ENCODE results near the gene TREX2. TPM values are rescaled to one million over a fixed set of nuclear protein-coding genes. Genes with fewer than 3 reads are reported as not detected.

Gene TREX2
- total and polyA plus RNA-seq, 10 of the 15 experiments (the other 5 are each of a cell fraction or from before 2014, with no cell fraction given), result 0.09 to 0.97 (median 0.60) TPM; not detected in 3

DNA sequence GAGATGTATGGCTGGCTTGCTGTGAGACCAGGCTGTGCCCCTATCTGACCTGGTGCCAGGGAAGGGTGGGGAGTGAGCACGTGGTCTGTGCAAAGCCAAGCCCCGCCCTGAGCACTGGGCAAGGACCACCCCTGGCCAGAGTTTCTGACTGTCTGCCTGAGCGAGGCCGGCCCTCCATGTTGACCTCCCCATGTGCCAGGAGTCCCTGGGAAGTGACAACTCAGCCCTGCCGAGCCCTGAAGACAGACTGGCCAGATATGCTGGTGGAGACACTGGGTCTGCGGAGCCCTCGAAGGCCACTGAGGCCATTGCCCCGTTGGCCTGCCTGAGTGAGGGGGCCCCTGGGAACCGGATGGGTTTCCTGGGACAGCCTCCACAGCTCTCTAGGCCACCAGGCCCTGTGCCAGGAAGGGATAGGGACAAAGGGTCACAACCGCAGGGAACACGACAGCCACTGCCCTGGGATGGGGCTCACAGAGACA is 41.8 kb upstream of the TREX2 start (continued):
- TF ChIP-seq TCF3 (IDR thresholded peaks at IDR 0.05; ENCODE audit: borderline replicate concordance, insufficient read depth, low read depth, low read length) (no peak), RB1 (IDR thresholded peaks at IDR 0.05; ENCODE audit: borderline replicate concordance) (no peak), FOXM1 (IDR thresholded peaks at IDR 0.05; ENCODE audit: low read depth, low read length) (no peak), IRF5 (IDR thresholded peaks at IDR 0.05; ENCODE audit: borderline replicate concordance) (no peak), ZNF687 (IDR thresholded peaks at IDR 0.05) (no peak)
- TF ChIP-seq, protein P1, sequence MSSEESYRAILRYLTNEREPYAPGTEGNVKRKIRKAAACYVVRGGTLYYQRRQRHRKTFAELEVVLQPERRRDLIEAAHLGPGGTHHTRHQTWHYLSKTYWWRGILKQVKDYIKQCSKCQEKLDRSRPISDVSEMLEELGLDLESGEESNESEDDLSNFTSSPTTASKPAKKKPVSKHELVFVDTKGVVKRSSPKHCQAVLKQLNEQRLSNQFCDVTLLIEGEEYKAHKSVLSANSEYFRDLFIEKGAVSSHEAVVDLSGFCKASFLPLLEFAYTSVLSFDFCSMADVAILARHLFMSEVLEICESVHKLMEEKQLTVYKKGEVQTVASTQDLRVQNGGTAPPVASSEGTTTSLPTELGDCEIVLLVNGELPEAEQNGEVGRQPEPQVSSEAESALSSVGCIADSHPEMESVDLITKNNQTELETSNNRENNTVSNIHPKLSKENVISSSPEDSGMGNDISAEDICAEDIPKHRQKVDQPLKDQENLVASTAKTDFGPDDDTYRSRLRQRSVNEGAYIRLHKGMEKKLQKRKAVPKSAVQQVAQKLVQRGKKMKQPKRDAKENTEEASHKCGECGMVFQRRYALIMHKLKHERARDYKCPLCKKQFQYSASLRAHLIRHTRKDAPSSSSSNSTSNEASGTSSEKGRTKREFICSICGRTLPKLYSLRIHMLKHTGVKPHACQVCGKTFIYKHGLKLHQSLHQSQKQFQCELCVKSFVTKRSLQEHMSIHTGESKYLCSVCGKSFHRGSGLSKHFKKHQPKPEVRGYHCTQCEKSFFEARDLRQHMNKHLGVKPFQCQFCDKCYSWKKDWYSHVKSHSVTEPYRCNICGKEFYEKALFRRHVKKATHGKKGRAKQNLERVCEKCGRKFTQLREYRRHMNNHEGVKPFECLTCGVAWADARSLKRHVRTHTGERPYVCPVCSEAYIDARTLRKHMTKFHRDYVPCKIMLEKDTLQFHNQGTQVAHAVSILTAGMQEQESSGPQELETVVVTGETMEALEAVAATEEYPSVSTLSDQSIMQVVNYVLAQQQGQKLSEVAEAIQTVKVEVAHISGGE (CRISPR knock-in tag; IDR thresholded peaks at IDR 0.05), result no peak
